GM18502 (cell line): ENCODE measurements around the gene SPAG17.

Experiments used
- ATAC-seq: cut with Tn5 transposase; IDR thresholded peaks from one replicate; pipeline ENCODE4 v1.9.1; 2021; ENCODE audit warnings: mild to moderate bottlenecking; ENCODE audit not compliant: unreplicated experiment, poor library complexity

Gene SPAG17

GRCh38 chr1:118185084-118185832 lies at the start of gene SPAG17:
TSS of gene SPAG17 (minus strand) at chr1:118185228. CDS start at chr1:118185157, 71 bp downstream.
- ATAC-seq: no peak

DNA sequence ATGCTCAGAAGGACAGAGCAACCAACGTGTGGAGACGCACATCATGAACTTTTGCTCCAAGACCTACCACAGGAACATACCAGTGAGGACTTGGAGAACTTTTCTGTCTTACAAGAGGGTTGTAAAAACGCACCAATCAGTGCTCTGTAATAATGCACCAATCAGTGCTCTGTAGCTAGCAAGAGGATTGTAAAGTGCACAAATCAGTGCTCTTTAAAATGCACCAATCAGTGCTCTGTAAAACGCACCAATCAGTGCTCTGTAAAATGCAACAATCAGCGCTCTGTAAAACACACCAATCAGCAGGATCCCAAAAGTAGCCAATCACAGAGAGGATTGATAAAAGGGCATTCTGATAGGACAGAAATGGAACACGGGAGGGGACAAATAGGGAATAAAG lies 40.4 kb upstream of the SPAG17 start:
- ATAC-seq: no peak

DNA sequence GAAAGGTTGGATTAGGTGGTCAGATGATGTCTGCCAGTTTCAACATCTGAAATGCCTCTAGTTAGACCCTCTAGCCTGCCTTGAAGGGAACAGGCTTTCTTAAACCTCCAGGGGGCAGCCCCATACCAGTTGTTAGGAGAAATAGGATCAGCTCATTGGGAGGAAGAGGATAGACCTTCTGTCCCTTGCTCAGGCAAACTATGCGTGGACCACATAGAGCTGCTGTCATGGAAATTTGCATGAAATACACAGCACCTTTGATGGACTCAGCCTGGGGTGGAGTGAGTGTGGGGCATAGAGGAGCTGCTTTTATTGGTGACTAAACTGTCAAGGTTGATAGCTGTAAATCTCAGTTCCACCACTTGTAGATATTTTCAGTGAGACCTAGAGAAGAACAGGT lies 38.4 kb upstream of the SPAG17 start:
- no peak for ATAC-seq

- ATAC-seq: no peak
These were observed 34.4 kb upstream of the SPAG17 start for GRCh38 chr1:118219438-118219837.

- no peak for ATAC-seq
These were observed 32.3 kb upstream of the SPAG17 start for GRCh38 chr1:118217141-118217838.

GRCh38 chr1:118214866-118215265 lies 29.8 kb upstream of the SPAG17 start:
- ATAC-seq: no peak

GRCh38 chr1:118210723-118211110 lies 25.7 kb upstream of the SPAG17 start:
- ATAC-seq: no peak

GRCh38 chr1:118210051-118210722 lies 25.2 kb upstream of the SPAG17 start:
- no peak for ATAC-seq

- ATAC-seq: no peak
These were observed 24.6 kb upstream of the SPAG17 start for GRCh38 chr1:118209648-118210047.

DNA sequence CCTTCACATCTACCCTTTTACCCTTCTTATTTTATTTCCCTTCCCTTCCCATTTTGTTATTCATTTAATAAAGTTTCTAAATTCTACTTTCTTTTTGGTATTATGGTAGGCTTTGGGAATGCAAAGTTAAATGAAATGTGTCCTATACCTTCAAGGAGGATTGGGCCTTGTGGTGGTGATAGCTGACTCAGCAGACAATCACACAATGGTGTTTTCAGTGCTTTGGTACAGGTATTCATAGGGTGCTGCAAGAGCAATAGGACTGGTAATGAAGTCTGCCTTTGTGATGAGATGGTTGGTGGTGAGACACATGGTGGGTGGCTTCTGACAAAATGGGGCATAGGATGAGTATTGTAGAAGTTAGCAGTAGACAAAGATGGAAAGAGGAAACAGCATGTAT lies 21.9 kb upstream of the SPAG17 start:
- ATAC-seq: no peak

DNA sequence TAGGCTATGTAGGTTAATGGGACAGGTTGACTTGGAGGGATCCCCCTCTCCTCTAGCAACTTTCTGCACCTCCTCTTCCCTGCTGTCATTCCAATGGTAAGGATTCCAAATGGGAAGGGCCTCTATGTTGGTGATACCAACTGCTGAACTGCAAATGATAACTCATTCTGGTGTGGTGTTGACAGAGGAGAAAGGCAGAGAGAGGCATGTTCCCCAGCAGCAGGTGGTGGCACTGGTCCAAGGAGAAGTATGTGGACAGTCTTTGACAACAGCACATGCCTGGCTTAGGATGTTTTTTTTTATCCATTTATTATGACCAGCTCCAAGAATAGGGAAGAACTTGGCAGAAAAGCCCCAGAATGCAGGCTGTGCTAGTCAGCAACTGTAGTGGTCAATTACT lies 19.6 kb upstream of the SPAG17 start:
- no peak for ATAC-seq

DNA sequence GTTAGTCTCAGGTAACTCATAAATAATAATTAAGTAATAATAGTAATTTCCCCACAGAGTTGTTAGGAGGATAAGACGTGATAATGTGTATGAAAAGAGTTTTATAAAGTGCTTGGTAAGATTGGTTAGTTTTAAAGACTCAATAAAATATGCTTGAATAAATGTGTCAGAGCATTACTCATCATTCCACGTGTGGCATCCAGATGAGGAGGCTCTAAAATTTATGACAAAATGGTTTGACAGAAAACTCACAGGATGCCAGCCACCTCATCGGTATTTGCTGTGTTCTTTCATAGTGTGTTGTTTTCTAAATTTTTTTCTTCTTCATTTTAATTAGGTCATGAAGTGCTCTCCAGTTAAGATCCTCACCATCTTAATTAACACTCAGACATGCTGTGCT lies 19.1 kb upstream of the SPAG17 start:
- no peak for ATAC-seq

DNA sequence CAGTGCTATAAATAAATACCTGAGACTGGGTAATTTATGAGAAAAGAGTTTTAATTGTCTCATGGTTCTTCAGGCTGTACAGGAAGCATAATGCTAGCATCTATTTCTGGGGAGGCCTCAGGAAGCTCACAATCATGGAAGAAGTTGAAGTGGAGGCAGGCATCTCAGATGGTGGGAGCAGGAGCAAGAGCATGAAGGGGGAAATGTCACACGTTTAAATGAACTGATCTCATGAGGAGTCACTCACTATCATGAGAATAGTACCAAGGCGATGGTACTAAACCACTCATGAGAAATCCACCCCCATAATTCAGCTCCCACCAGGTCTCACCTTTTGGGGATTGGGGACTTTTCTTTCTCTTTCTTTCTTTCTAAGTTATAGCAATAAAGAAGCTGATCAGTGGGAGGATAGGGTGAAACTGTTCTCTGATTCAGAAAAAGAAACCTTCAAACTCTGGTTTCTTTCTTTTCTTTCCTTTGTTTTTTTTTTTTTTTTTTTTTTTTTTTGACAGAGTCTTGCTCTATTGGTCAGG lies 17.1 kb upstream of the SPAG17 start:
- peak; percentile 50 for ATAC-seq

- ATAC-seq: peak; percentile 58
These were observed 16.5 kb upstream of the SPAG17 start for GRCh38 chr1:118201524-118201923.

- ATAC-seq: no peak
These were observed 15.8 kb upstream of the SPAG17 start for GRCh38 chr1:118200836-118201235.

- no peak for ATAC-seq
These were observed 5.5 kb upstream of the SPAG17 start for GRCh38 chr1:118190561-118190960.

GRCh38 chr1:118189564-118189963 lies 4.5 kb upstream of the SPAG17 start:
- no peak for ATAC-seq

- no peak for ATAC-seq
These were observed 3.4 kb upstream of the SPAG17 start for GRCh38 chr1:118188411-118188810.

- no peak for ATAC-seq
These were observed 998 bp upstream of the SPAG17 start for GRCh38 chr1:118186026-118186425.

DNA sequence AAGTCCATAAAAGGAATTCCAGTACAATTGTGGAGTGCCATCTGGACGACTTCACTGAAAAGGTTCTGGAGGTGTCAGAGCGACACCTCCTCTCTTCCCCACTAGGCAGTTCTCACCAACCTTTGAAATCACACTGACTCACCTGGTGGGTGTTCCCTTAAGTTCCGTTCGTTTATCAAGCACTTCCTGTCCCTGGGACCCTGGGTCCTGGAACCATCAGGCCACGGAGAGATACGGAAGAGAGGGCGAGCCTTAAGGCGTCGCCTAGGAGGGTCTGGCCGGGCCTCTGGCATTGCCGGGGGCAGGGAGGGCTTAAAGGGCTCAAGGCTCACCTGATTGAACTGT lies 317 bp downstream of the SPAG17 start:
- ATAC-seq: no peak

GRCh38 chr1:118183586-118183985 lies 1.4 kb downstream of the SPAG17 start:
- no peak for ATAC-seq
